GM23248 (cell line): ENCODE data around the gene OR2T2.
"Not testable (repeated sequence)": the region's sequence is repeated elsewhere in the genome, so short reads cannot be mapped to it uniquely, and the experiment has no call there.

Source experiments
- EZH2 ChIP-seq: fragments of 200-600 bp; sonication (generic); IDR thresholded peaks from 2 replicates; pipeline ENCODE4 v1.6.1; 2018; ENCODE audit warnings: antibody characterized with exemption, mild to moderate bottlenecking; ENCODE audit not compliant: insufficient read depth, poor library complexity, severe bottlenecking
- EZH2phosphoT487 ChIP-seq: fragments of 200-600 bp; sonication (generic); IDR thresholded peaks from 2 replicates; pipeline ENCODE4 v1.6.1; 2018; ENCODE audit warnings: antibody characterized with exemption, moderate library complexity, mild to moderate bottlenecking, low read depth; ENCODE audit not compliant: insufficient read depth

GRCh38 chr1:248445399-248445798 lies at the start of gene OR2T2:
- not testable (repeated sequence) for TF ChIP-seq EZH2, EZH2phosphoT487
